Sigmoid colon (tissue), 7 donors: ENCODE data around the gene SYNDIG1L. TPM values are rescaled to one million over a fixed set of nuclear protein-coding genes. Genes with fewer than 3 reads are reported as not detected.

Source experiments
- DNase-seq: peaks from one replicate; pipeline ENCODE4 v3.0.0-alpha.2; 2019
- H3K27ac ChIP-seq, 4 donors: fragments of 200-600 bp; sonication (generic); one replicate each; pipeline ENCODE4 v1.5.1; 2016 to 2019; ENCODE audit warnings: mild to moderate bottlenecking in 1 of 4
- H3K27me3 ChIP-seq, 3 donors: fragments of 200-600 bp; sonication (generic); one replicate each; pipeline ENCODE4 v1.5.1; 2019; ENCODE audit warnings: mild to moderate bottlenecking in 1 of 3
- H3K36me3 ChIP-seq, 4 donors: fragments of 200-600 bp; sonication (generic); one replicate each; pipeline ENCODE4 v1.5.1; 2016 to 2019
- H3K4me1 ChIP-seq, 4 donors: fragments of 200-600 bp; sonication (generic); one replicate each; pipeline ENCODE4 v1.5.1; 2017 to 2019
- H3K4me3 ChIP-seq, 4 donors: fragments of 200-600 bp; sonication (generic); one replicate each; pipeline ENCODE4 v1.5.1; 2017 to 2019; ENCODE audit warnings: mild to moderate bottlenecking in 2 of 4, moderate library complexity in 1 of 4
- H3K9me3 ChIP-seq, 4 donors: fragments of 200-600 bp in 3 of 4; sonication (generic) in 3 of 4; one replicate each; pipeline versions ENCODE4 v1.5.1 to v1.6.1; 2013 to 2019
- EP300 ChIP-seq, 4 donors: sonication (generic); formaldehyde crosslinking; IDR thresholded peaks; one replicate each; pipeline ENCODE4 v1.6.1; 2017; ENCODE audit warnings: antibody characterized with exemption in 4 of 4
- POLR2A ChIP-seq, 2 donors: fragments of 450-650 bp; IDR thresholded peaks; one replicate each; pipeline ENCODE4 v1.6.1; 2016; ENCODE audit warnings: antibody characterized with exemption in 2 of 2, mild to moderate bottlenecking in 2 of 2, moderate library complexity in 2 of 2
- POLR2AphosphoS5 ChIP-seq, 4 donors: sonication (generic); formaldehyde crosslinking; IDR thresholded peaks; one replicate each; pipeline ENCODE4 v1.6.1; 2017; ENCODE audit warnings: antibody characterized with exemption in 4 of 4
- WGBS, 2 donors: extraction: QIAGEN DNeasy Blood & Tissue Kit; methylation state at CpG; one replicate each; pipeline ENCODE4 v1.1.7; 2013; 5-methylcytosine and 5-hydroxymethylcytosine counted together
- intact Hi-C: fragments of 100-400 bp; cut with DNase I; formaldehyde crosslinking; loops from one replicate; pipeline ENCODE4 v1.15.1; 2023
- polyA plus RNA-seq, 3 donors: library from polyadenylated mRNA; stranded (reverse); fragments of 200-250 nt; gene quantifications; one replicate each; pipeline ENCODE4 v1.2.3, GENCODE V29; 2013
- total RNA-seq, 4 donors: library from RNA; depleted of rRNA; stranded (reverse); fragments of >200 nt; gene quantifications; one replicate each; pipeline ENCODE4 v1.1.0, GENCODE V29; 2016
- TF ChIP-seq, protein P1 (sequence below), 4 experiments: fragments of 450-650 bp in 3 of 4; fragments of 200-600 bp in 1 of 4; IDR thresholded peaks; one replicate each; pipeline ENCODE4 v1.5.1; 2016 to 2019; ENCODE audit warnings: antibody characterized with exemption in 4 of 4, mild to moderate bottlenecking in 3 of 4, moderate library complexity in 2 of 4
- donor health status: healthy with polysubstance abuse.
- donor health status: Bipolar disorder and iron deficiency.
- donor health status: healthy.

SYNDIG1L gene
- total and polyA plus RNA-seq, 7 donors = under 0.01 to 1.7 (median 0.20) TPM; not detected in 4

DNA sequence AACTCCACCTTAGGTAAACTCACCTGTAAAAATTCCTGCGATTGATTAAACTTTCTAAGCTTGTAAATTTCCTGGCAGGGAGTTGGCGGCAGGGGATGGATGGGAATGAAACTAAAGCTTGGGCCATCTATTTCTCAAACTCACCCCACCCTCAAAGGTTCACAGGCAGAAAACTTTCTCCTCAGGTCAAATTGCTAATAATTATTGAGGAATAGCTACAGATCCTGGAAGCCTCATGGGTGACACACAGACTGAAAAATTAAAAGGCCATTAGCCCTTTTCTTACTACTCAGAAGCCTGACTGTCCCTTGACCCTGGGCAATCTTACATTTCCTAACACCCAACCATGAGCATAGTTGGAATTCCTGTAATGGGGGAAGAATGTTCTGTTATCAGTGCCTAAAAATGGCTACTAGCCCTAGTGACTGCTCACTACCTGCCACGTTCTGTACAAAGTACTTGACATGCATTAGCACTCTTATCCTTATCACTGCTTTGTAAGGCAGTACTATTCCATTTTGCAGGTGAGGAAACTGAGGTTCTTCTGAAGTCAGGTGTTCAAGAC, 12.4 kb upstream of the SYNDIG1L start:
- H3K4me1 ChIP-seq = no peaks in the 10 kb centered on the region
- no peak overlapping the region for H3K4me3 ChIP-seq
- WGBS, 2 donors = 18 to 62% methylated on average over 3 of the region's 3 CpGs
- TF ChIP-seq POLR2AphosphoS5 (IDR thresholded peaks at IDR 0.05) (no peak), EP300 (IDR thresholded peaks at IDR 0.05) (no peak), POLR2A (IDR thresholded peaks at IDR 0.05) (no peak)
- TF ChIP-seq, protein P1, sequence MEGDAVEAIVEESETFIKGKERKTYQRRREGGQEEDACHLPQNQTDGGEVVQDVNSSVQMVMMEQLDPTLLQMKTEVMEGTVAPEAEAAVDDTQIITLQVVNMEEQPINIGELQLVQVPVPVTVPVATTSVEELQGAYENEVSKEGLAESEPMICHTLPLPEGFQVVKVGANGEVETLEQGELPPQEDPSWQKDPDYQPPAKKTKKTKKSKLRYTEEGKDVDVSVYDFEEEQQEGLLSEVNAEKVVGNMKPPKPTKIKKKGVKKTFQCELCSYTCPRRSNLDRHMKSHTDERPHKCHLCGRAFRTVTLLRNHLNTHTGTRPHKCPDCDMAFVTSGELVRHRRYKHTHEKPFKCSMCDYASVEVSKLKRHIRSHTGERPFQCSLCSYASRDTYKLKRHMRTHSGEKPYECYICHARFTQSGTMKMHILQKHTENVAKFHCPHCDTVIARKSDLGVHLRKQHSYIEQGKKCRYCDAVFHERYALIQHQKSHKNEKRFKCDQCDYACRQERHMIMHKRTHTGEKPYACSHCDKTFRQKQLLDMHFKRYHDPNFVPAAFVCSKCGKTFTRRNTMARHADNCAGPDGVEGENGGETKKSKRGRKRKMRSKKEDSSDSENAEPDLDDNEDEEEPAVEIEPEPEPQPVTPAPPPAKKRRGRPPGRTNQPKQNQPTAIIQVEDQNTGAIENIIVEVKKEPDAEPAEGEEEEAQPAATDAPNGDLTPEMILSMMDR (IDR thresholded peaks at IDR 0.05) = no peak
- H3K9me3 ChIP-seq = no peaks in the 10 kb centered on the region
- DNase-seq = no peak
- no peaks in the 10 kb centered on the region for H3K36me3 ChIP-seq
- H3K27me3 ChIP-seq = no peaks in the 10 kb centered on the region
- H3K27ac ChIP-seq = no peak overlapping the region
- intact Hi-C loops = no loop called here

DNA sequence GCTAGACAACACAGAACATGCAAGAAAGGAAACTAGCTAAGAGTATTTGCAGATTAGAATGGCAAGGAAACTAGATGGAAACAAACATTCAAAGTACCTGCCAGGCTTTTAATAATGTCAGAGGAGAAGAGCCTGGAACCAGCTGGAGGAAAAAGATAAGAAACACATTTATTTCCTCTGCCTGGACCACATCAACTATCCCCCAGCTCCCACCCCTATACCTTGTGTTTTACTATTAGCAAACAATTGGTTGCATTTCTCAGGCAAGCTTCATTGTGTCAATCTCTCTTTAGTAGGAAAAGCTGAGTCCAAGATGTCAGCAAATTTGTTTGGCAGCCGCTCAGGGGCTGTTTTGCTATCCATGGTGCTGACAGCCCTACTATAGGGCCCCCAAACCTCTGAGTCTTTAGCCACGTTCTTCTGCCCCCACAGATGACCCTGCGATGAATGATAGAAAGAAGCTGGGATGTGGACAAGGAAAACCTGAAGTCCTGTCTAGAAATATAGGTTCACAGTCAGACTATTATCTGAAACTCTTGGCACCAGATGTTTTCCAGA, 11.6 kb upstream of the SYNDIG1L start:
- Histone ChIP-seq H3K4me3 (no peak overlapping the region), H3K9me3 (no peaks in the 10 kb centered on the region), H3K27ac (no peak overlapping the region), H3K27me3 (no peaks in the 10 kb centered on the region), H3K4me1 (no peaks in the 10 kb centered on the region), H3K36me3 (no peaks in the 10 kb centered on the region)
- WGBS, 2 donors = 14 to 27% methylated on average over 3 of the region's 3 CpGs
- TF ChIP-seq EP300 (IDR thresholded peaks at IDR 0.05) = no peak
- TF ChIP-seq, protein P1 (IDR thresholded peaks at IDR 0.05) = no peak
- TF ChIP-seq POLR2A (IDR thresholded peaks at IDR 0.05) = no peak
- TF ChIP-seq POLR2AphosphoS5 (IDR thresholded peaks at IDR 0.05) = no peak
- intact Hi-C loops = no loop called here
- DNase-seq = no peak

DNA sequence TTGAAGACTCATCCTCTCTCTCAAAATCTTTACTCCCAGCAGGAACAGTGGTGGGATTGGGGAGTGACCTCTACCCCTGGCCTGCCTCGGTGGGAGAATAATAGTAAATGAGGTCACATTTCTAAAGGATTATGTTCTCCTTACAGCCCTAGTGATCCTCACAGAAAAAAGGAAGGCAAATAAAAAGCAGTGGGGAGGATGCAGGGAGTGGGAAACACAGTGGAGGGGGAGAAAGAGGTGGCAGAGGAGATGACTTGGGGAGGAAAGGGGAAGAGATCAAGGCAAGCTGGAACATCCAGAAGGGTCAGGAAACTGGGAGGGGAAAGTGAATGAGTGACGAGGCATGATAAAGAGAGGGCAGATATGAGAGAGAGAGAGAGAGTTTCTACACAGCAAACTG, 8.3 kb upstream of the SYNDIG1L start:
- Histone ChIP-seq H3K27ac (no peak overlapping the region), H3K9me3 (no peaks in the 10 kb centered on the region), H3K4me1 (no peaks in the 10 kb centered on the region), H3K27me3 (no peaks in the 10 kb centered on the region), H3K36me3 (no peaks in the 10 kb centered on the region), H3K4me3 (no peak overlapping the region)
- TF ChIP-seq POLR2AphosphoS5 (IDR thresholded peaks at IDR 0.05) (no peak), POLR2A (IDR thresholded peaks at IDR 0.05) (no peak), EP300 (IDR thresholded peaks at IDR 0.05) (no peak)
- TF ChIP-seq, protein P1 (IDR thresholded peaks at IDR 0.05) = no peak
- DNase-seq = no peak
- 29 to 31% methylated on average over 2 of the region's 2 CpGs for WGBS, 2 donors
- intact Hi-C loops = no loop called here

DNA sequence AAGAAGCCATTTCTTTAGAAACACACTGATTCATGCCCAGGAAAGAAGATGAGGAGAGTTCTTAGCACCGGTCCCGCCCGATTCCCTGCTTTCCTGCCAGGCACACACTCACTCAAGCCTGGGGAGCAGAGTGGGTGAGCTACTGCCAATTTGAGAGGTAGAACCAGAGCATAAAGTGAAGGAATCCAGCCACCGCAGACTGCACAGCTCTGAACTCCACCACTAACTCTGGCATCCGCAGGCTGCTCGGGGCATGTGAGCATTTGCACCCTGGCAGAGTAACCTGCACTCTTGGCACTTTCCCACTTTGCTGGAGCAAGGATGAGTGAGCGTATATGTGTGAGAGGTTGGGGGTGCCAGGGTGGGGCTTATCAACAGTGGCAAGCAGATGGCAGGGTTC, 4.0 kb upstream of the SYNDIG1L start:
- Histone ChIP-seq H3K4me1 (peaks cover 0 to 8% (median 0%) of the 10 kb centered on the region in 4 donors), H3K36me3 (no peaks in the 10 kb centered on the region), H3K9me3 (no peaks in the 10 kb centered on the region), H3K4me3 (no peak overlapping the region), H3K27me3 (peaks cover 3 to 18% (median 12%) of the 10 kb centered on the region in 3 donors), H3K27ac (no peak overlapping the region)
- TF ChIP-seq EP300 (IDR thresholded peaks at IDR 0.05) (no peak), POLR2AphosphoS5 (IDR thresholded peaks at IDR 0.05) (no peak), POLR2A (IDR thresholded peaks at IDR 0.05) (no peak)
- TF ChIP-seq, protein P1 (IDR thresholded peaks at IDR 0.05) = no peak
- intact Hi-C loops = no loop called here
- DNase-seq = no peak
- WGBS, 2 donors = 86 to 90% methylated on average over 7 of the region's 7 CpGs
